ENCODE data around the gene LAG3. TPM values are rescaled to one million over a fixed set of nuclear protein-coding genes. Genes with fewer than 3 reads are reported as not detected.

Gene LAG3
- total RNA-seq, 1 experiment from 2014 or later = 2.2 TPM

DNA sequence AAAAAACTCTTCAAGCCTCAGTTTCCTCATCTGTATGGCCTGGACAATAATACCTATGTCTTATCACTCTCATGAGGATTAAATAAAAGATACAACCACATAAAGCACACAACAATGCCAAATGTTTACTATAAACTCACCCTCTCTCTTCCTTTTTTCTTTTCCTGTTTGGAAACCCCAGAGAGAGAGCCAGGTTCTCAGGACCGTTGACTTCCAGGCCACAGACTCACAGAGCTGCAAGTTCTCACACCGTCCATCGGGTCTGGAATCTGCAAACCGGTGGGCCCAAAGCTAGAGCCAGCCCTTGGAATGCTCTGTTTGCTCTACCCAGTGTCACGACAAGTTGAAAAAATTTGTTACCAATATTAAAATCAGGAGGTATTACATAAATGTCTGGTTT lies 12.4 kb downstream of the LAG3 start:
- H3K9me3 Mint-ChIP-seq = no peaks in the 10 kb centered on the region
- Histone ChIP-seq H3K23ac (ENCODE audit: insufficient read length, low read depth, low read length) (no peak overlapping the region), H3K9me3 (ENCODE audit: control insufficient read depth, low read depth, low read length) (no peaks in the 10 kb centered on the region), H3K18ac (ENCODE audit: insufficient read length, low read depth, low read length) (no peak overlapping the region), H2BK120ac (ENCODE audit: low read depth, low read length, poor library complexity, severe bottlenecking) (no peak overlapping the region), H3K27ac (ENCODE audit: insufficient read length, low read depth, low read length) (no peak overlapping the region), H3K79me1 (ENCODE audit: insufficient read depth, low read depth, low read length, poor library complexity, severe bottlenecking) (no peaks in the 10 kb centered on the region), H3K4me2 (ENCODE audit: insufficient read depth, insufficient read length, low read length) (no peak overlapping the region), H3K56ac (ENCODE audit: insufficient read length, low read depth, low read length) (no peak overlapping the region), H4K5ac (ENCODE audit: insufficient read length, low read depth, low read length) (no peak overlapping the region), H2BK12ac (ENCODE audit: insufficient read length, low read depth, low read length) (no peak overlapping the region), H4K20me1 (ENCODE audit: control insufficient read depth, insufficient read depth, insufficient read length) (no peaks in the 10 kb centered on the region), H2BK20ac (ENCODE audit: low read depth, low read length, poor library complexity, severe bottlenecking) (no peak overlapping the region), H4K8ac (replicated peaks; ENCODE audit: insufficient read length, low read depth, low read length) (no peak overlapping the region), H3K9ac (ENCODE audit: extremely low read depth, insufficient read length, low read length) (no peak overlapping the region), H2BK15ac (ENCODE audit: low read depth, low read length) (no peak overlapping the region), H4K91ac (ENCODE audit: insufficient read length, low read depth, low read length) (no peak overlapping the region), H3K27me3 (ENCODE audit: insufficient read depth, low read length) (no peaks in the 10 kb centered on the region), H2AFZ (ENCODE audit: low read length) (no peak overlapping the region), H2BK5ac (ENCODE audit: insufficient read length, low read length) (no peak overlapping the region), H3K23me2 (ENCODE audit: insufficient read length, low read depth, low read length, poor library complexity, severe bottlenecking) (no peaks in the 10 kb centered on the region), H2AK5ac (ENCODE audit: insufficient read length, low read length) (no peak overlapping the region), H3K4me1 (ENCODE audit: insufficient read depth, low read length) (peaks cover 4% of the 10 kb centered on the region; the same call in 1 of the 2 replicates), H3K4ac (ENCODE audit: low read depth, low read length) (no peak overlapping the region), H3K79me2 (ENCODE audit: insufficient read depth, low read length) (no peaks in the 10 kb centered on the region), H3T11ph (ENCODE audit: low read length) (no peak overlapping the region), H3K14ac (ENCODE audit: insufficient read depth, low read length) (no peak overlapping the region)
- WGBS (ENCODE audit: extremely low coverage, insufficient read length, low lambda C conversion rate) = no CpG with 5 or more reads among the region's 5 CpGs
- H3K36me3 Mint-ChIP-seq (ENCODE audit: insufficient read depth in 1 of 3, low read depth in 3 of 3) = no peaks in the 10 kb centered on the region
- H3K4me3 Mint-ChIP-seq = no peak overlapping the region; a peak in 1 of 5 replicates
- no peak for DNase-seq
- H3K27me3 Mint-ChIP-seq (ENCODE audit: low read depth) = peaks cover 10% of the 10 kb centered on the region
- peaks cover 20 to 25% of the 10 kb centered on the region in 2 experiments for H3K4me1 Mint-ChIP-seq
- TF ChIP-seq, protein P1, sequence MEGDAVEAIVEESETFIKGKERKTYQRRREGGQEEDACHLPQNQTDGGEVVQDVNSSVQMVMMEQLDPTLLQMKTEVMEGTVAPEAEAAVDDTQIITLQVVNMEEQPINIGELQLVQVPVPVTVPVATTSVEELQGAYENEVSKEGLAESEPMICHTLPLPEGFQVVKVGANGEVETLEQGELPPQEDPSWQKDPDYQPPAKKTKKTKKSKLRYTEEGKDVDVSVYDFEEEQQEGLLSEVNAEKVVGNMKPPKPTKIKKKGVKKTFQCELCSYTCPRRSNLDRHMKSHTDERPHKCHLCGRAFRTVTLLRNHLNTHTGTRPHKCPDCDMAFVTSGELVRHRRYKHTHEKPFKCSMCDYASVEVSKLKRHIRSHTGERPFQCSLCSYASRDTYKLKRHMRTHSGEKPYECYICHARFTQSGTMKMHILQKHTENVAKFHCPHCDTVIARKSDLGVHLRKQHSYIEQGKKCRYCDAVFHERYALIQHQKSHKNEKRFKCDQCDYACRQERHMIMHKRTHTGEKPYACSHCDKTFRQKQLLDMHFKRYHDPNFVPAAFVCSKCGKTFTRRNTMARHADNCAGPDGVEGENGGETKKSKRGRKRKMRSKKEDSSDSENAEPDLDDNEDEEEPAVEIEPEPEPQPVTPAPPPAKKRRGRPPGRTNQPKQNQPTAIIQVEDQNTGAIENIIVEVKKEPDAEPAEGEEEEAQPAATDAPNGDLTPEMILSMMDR (conservative IDR thresholded peaks at IDR 0.05) = no peak
- H3K27ac Mint-ChIP-seq = no peak overlapping the region
